HG03196 (cell line): Measurements from ENCODE around the gene COPS9.

Experiments
- ATAC-seq: cut with Tn5 transposase; IDR thresholded peaks from one replicate; pipeline ENCODE4 v1.9.1; 2021; ENCODE audit not compliant: unreplicated experiment

The COPS9 gene

DNA sequence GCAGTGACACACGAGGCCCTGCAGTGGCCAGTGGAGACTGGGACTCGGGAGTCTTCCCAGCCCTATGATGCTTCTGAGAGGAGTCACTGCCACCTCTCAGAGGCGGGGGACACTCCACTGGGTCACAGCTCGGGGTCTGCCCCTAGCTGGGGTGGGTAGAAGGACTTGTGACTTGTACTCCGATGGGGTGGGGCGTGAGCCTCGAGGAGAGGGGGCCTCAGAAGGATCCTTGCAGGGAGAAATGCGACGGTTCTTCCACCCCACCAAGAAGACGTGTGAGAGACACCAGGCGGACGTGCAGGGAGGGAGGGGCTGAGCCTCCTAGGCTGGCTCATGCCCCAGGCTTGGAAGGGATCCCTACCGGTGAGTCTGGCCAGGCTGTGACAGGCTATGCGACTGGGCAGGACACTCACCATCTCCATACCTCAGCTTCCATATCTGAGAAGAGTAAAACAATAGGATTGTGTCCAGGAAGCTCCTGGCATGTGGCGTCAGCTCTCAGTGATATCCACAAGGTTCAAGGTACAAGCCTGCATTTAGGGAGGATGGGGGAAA lies 15.4 kb upstream of the COPS9 start:
- no peak for ATAC-seq

DNA sequence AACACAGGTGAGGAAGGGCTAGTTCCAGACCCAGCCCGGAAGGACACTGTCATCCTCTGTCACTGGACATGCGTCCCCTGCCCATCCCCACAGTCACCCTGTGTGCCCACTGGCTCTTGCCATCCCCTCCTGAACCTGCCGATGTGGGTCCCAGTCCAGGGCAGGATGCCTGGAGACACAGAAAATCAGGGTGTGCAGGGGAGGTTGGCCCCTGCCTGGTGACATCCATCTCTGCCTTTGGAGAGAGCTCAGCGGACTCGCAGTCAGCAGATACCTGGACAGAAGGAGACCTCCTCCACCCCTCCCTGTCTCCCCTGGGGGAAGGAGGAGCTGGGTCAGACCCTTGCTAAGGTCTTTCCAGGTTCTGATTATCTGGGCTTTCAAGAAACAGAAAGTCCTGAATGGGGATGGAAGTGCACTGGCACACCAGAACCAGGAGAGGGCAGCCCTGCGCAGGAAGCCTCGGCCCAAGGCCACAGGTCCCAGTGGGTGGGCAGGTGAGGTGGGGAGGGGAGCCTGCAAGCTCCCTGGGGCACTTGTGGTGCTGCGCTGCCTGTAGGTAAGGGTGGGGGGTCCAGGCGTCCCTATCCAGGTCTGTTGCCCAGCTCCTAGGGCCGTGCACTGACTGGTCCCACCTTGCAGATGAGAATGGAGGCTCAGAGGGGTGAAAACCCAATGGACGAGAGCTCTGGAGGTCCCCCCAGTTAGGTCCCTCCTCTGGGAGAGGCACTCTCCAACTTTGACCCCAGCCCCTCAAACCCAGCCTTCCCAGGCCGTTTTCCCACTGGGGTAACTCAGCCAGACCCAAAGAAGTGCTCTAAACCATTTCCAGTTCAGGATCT lies 14.1 kb upstream of the COPS9 start:
- ATAC-seq: no peak

DNA sequence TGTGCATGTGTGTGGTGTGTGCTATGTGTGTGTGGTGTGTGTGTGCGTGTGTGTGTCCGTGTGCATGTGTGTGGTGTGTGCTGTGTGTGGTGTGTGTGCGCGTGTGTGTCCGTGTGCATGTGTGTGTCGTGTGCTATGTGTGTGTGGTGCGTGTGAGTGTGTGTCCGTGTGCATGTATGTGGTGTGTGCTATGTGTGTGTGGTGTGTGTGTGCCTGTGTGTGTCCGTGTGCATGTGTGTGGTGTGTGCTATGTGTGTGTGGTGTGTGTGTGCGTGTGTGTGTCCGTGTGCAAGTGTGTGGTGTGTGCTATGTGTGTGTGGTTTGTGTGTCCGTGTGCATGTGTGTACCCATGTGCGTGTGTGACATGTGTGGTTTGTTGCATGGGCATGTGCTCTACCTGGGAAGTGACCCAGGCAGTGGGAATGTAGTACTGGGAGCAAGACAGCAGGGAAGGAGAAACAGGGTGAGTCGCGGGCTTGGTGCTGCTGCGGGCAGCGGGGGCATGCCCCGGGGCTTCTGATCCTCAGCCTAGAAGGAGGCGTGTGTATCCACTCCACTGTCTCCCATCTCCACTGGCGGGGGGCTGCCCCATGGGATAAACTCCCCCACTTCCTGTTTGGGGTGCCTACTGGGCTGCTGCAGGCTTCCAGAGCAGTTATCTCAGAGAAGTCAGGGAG lies 11.9 kb upstream of the COPS9 start:
- ATAC-seq: no peak

DNA sequence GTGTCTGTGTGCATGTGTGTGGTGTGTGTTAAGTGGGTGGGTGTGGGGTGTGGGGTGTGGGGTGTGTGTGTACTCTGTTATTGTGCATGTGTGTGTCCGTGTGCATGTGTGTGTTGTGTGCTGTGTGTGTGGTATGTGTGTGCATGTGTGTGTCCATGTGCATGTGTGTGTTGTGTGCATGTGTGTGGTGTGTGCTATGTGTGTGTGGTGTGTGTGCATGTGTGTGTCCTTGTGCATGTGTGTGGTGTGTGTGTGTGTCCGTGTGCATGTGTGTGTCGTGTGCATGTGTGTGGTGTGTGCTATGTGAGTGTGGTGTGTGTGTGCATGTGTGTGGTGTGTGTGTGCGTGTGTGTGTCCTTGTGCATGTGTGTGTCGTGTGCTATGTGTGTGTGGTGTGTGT lies 11.3 kb upstream of the COPS9 start:
- no peak for ATAC-seq

DNA sequence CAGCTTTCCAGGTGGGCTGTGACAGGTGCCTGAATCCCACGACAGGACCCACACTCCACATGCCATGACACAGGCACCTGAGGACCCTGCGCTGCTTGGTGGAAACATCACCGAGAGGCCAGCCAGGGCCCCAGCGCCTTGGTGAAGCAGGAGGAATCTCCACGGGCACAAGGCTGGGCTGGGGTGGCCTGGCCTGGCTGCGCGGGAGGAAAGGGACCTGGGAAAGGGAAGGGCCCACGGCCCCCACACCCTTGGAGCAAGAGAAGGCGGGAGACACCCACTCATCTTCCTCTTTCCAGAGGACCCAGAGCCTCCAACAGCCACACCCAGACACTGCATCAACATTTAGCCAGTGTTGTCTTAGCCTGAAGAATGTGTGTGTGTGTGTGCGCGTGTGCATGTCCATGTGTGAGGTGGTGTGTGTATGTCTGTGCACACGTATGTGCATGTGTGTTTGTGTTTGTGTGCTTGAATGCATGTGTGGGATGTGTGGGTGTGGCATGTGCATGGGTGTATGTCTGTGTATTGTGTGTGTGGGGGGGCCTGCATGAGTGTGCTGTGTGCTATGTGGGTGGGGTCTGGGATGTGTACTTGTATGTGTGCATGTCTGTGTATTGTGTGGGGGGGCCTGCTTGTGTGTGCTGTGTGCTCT lies 10.6 kb upstream of the COPS9 start:
- ATAC-seq: no peak

DNA sequence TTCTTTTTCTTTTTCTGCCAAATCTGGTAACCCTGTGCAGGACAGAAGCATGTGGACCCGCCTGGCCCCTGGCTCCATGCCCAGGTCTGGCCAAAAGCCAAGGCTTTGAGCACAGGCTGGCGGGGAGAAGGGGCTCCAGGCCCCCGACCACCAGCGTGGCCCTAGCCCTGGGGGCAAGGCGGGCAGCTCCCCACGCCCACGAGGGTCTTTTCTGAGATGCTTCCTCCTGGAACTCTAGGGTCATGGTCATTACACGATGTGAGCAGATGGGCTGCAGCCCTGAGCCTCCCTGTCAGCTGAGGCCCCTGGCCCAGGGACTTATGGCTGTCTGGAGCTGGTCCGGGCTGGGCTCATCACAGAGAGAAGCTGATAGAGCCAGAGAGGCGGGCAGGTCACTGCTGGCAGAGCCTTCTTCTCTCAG lies 10.0 kb upstream of the COPS9 start:
- ATAC-seq: no peak

DNA sequence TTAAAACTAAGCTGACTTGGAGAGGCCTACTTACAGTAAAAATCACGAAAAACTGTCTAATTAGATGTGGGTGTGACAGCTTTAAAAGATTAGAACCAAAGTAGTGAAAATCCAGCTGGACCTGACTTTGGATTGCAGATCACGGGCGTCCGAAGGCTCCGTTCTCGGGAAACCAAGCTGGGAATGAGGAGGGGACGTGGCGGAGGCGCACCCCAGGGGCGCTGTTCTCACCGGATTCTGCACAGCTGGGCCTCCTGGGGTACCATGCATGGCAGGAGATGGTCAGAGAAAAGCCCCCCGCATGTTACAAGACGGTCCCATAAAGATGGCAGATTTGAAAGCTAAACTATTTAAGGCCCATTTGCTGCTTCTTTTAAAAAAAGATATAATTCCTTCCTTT lies 9.4 kb upstream of the COPS9 start:
- ATAC-seq: no peak

DNA sequence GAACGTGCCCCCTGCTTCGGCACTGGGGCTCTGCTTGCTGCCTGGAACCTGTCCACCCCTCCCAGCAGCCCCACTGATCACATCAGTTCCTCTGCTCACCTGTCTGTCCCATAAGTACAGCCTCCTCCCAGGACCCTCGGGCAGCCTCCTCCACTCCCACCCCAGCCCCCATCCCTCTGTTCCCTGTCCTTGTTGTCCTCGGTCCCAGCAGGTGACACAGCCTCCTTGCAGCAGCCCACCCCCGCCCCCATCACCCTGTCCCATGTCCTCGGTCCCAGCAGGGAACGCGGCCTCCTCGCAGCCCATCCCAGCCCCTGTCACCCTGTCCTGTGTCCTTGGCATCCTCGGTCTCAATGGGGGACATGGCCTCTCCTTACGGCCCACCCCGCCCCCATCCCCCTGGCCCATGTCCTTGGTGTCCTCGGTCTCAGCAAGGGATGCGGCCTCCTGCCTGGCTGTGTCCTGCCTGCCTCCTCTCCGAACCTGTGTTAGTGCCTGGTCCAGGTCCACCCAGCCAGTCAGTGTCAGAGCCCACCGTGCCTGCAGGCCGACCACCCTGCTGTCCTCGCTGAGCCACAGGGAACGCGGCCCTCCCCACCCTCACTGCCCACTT lies 8.7 kb upstream of the COPS9 start:
- no peak for ATAC-seq

DNA sequence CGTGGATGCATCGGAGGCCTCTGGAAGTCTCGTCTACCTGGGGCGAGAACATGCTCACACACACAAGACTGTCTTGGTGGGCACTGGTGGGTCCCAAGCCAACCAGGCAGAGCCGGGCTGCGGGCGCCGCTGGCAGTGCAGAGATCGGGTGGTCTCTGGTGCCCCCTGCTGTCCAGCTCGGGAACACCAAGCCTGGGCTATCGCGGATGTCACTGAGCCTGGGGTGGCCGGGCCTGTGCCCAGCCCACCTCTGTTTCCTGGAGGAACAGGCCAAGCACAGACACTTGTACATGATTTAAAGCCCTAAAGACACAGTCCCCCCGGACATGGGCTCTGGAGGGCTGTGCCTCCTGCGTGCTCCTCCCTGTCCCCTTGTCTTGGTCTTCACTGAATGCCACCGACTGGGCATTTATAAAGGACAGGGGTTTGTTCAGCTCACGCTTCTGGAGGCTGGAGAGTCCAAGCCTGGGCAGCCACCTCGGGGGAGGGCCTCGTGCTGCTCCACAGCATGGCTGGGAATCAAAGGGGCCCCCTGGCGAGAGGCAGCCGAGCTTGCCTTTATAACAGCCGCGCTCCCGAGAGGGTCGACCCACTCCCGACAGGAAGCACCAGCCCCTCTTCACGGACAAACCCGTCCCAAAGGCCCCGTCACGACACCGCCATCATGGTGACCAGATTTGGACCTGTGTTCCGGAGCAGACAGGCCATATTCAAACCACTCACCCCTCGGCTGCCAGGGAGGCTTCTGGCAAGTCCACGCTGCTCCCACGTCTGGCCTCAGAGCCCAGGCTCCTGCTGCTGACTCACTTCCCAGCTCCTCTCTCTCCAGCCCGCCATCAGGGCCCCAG lies 7.9 kb upstream of the COPS9 start:
- ATAC-seq: no peak

DNA sequence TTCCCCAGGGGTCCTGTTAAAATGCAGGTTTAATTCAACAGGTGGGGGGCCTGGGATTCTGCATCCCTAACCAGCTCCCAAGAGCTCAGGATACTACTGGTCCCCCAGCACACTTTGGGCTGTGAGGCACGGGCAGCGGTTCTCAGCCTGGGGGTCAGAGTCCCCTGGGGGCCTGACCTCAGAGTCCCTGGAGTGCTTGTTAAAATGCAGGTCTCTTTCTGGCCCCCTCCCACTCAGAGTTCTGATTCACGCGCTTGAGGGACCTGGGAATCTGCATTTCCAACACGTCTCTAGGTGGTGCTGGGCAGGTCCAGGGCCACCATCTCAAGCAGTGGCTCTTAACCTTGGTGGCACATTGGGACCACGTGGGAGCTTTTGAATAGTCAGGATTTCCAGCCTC lies 7.2 kb upstream of the COPS9 start:
- ATAC-seq: no peak

DNA sequence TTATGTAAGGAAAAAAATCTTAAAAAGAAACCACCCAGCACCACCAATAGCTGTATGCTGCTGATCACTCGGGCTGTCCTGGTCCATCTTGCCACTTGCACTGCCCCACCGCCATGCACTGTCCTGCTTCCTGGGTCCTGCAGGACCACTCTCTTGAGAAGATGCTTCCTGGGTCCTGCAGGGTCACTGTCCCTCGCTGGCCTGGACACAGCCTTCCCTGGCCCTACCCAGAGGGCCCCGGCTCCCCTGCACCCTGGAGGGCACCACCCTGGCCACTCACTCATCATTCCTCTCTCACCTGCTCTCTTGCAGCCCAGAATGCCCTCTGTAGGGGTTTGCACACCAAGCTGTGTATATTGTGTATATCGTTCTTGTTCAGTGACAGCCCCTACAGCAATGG lies 6.8 kb upstream of the COPS9 start:
- ATAC-seq: no peak

DNA sequence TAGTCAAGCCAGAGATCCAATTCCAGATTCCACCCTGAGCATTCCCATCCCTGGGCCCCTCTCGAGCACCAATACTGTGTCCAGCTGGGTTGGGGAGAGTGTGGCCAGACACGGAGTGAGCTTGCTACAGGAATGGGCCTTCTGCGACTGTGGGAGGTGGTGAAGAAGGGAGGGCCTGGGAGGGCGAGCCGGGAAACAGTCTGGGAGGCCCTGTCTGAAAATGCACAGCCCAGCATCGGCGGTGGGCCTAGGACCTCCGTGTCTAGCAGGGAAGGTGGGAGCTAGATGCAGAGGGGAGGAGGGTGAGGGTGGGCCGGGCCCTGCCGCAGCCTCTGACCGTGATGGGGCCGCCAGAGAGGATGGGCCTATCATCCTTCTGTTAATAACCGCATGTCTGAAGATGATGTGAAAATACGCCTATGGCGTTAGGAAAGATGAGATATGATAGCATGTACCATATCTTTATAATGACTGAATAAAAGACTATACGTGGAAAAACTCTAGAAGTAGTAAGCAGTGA lies 6.2 kb upstream of the COPS9 start:
- no peak for ATAC-seq

DNA sequence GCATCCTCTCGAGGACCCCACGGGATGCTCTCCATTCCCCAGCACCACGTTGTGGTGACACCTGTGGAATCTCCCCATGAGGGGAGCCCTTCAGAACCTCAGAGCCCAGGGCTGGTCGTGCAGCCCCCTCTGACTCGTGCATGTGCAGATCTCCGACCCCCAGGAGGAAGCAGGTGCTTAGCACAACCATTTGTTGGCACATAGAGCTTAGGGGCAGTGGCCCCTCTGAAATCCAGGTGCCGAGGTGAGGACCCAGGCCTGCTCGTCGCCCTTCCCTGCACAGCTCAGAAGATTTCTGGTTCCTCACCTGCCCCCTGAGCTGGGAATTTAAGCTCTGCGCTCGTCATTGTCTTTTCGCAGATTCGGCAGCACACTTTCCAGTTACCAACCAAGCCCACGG lies 5.6 kb upstream of the COPS9 start:
- ATAC-seq: no peak

DNA sequence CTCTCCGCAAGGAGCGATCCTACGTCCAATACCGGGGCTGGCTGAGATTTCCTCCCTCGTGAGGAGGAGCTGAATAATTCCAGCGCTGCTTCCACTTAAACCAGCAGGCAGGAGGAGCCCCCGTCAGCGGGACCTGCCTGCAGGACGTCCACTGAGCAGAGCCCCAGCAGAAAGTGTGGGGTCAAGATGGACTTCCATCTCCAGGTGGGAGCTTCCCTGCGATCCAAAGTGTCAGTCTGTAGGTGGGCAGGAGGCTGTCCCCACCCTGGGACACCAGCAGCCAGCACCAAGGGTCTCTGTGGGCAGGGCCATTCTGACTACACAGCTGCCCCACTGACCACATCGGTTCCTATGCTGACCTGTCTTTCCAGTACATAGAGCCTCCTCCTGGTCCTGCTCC lies 4.8 kb upstream of the COPS9 start:
- no peak for ATAC-seq

DNA sequence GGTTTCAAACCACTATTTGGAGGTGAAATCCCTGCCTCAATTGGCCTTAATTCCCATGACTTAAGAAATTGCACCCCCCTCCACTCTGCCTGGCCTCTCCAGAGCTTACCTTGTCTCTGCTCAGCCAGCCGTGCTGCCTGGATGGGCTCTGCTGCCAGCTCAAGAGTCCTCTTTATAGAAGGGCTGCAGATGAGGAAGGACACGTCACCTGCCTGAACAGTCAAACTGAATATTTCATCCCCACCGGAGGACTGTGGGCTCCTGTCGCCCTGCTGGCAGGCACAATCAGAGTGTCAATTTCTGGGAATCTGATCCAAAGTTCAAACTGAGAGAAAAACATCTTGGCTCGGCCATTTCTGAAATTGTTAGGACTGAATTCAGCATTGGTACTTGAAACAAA lies 4.4 kb upstream of the COPS9 start, which contains the start of gene OTOS:
OTOS (minus strand) TSS at position 148 of the 400 bp plus-strand sequence. CDS start 332 bp downstream, outside the sequence.
- ATAC-seq: no peak

DNA sequence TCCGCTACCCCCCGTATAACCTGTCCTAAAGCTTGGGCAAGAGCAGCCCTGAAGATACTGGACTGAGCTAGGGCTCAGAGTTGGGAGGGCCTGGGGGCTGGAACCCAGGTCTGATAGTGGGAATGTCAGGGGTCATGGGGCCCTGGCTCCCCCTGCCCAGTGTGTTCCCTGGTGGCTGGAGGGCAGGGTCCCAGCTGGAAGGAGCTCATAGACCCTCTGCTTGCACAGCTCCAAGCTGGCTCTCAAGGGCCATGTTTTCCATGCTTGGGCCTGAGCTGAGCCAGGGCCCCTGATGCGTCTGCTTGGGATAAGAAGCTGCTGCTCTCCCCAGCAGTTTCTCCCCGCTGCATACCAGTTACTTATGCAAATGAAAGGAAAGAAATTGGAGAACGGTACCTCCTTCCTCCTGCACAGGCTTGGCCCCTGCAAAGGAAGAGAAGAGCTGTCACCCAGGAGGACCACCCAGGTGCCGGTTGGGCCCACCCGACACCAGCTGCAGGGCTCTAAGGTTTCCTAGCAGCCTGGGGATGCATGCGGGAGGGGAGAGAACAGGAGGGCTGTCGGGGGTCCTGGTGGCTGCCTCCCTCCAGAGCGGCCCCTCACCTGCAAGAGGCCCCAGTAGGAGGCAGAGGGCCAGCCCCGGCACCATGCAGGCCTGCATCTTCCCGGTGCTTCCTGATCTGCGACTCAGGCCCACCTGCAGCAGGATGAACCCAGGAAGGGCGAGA lies 3.7 kb upstream of the COPS9 start:
- no peak for ATAC-seq

DNA sequence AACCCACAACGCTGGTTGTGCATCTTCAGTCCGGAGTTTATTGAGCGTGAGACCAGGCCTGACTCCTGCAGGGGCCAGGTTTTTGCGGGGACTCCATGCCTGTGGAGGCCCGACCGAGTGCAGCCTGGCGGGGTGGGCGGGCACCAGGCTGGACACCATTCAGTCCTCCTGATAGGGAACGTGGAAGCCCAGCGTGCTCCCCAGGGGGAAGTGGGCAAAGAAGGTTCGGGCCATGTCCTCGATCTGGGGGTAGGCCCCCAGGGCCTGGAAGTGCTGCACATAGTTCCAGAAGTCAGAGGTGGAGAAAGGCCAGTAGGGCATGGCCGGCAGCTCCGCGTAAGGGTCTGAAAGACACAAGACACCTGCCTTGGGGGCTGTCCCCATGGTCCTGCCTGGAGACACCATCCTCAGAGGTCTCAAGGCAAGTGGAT lies 2.9 kb upstream of the COPS9 start:
- ATAC-seq: no peak

DNA sequence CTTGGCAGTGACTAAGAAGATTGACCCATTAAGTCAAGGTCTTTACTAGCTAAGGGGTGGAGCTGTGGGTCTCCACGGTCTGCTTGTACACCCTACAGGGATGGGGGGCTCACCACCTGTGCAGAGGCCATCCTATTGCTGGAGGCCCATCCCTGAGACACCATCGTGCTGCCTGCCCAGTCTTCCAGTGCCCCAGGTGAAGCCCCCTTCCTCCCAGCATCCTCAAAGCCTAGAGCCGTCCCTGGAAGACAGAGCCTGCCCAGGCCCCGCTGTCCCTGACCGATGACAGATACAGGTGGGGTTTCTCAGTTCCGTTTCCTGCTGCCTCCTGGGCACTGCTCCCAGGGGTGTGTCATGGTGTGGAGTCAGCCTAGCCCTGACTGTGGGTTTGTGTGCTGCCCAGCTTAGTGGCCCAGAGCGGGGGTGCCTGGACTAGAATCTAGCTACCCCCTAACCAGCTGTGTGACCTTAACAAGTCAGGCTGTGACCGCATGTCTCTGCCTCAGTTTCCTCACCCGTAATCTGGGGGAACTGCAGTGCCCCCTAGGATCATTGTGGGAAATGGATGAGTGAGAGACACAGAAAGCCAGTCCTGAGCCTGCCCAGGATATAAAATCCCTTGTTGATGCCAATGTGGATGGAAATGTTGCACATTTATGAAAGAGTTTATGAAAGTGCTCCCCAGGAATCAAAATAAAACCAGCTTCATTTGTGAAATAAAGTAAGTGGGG lies 2.3 kb upstream of the COPS9 start:
- ATAC-seq: no peak
